HG02840 (cell line): Measurements from ENCODE around the gene RAB43.
"Not testable (repeated sequence)": the region's sequence is repeated elsewhere in the genome, so short reads cannot be mapped to it uniquely, and the experiment has no call there.

Experiments
- ATAC-seq: cut with Tn5 transposase; IDR thresholded peaks from one replicate; pipeline ENCODE4 v1.9.1; 2021; ENCODE audit warnings: mild to moderate bottlenecking, moderate library complexity, moderate number of reproducible peaks; ENCODE audit not compliant: unreplicated experiment, low FRiP score

The RAB43 gene

GRCh38 chr3:129101370-129102138 lies 20.1 kb downstream of the RAB43 start:
- ATAC-seq = no peak

GRCh38 chr3:129100274-129100673 lies 21.3 kb downstream of the RAB43 start:
- no peak for ATAC-seq

GRCh38 chr3:129095285-129095684 lies 26.3 kb downstream of the RAB43 start:
- ATAC-seq = no peak

GRCh38 chr3:129088312-129088711 lies 33.3 kb downstream of the RAB43 start:
- not testable (repeated sequence) for ATAC-seq

GRCh38 chr3:129087904-129088303 lies 33.7 kb downstream of the RAB43 start:
- not testable (repeated sequence) for ATAC-seq

- no peak for ATAC-seq
These were observed 34.4 kb downstream of the RAB43 start for GRCh38 chr3:129087138-129087702.

GRCh38 chr3:129085818-129086217 lies 35.8 kb downstream of the RAB43 start:
- ATAC-seq = no peak

- no peak for ATAC-seq
These were observed 36.4 kb downstream of the RAB43 start for GRCh38 chr3:129085165-129085715.

- no peak for ATAC-seq
These were observed 37.1 kb downstream of the RAB43 start for GRCh38 chr3:129084501-129084900.

- ATAC-seq = no peak
These were observed 39.6 kb downstream of the RAB43 start for GRCh38 chr3:129082026-129082425.

- ATAC-seq = no peak
These were observed 40.1 kb downstream of the RAB43 start for GRCh38 chr3:129081503-129081902.

GRCh38 chr3:129078510-129078909 lies 43.1 kb downstream of the RAB43 start:
- no peak for ATAC-seq

GRCh38 chr3:129077222-129077621 lies 44.4 kb downstream of the RAB43 start:
- no peak for ATAC-seq

- no peak for ATAC-seq
These were observed 51.3 kb downstream of the RAB43 start for GRCh38 chr3:129070086-129070885.

GRCh38 chr3:129069313-129070085 lies 52.1 kb downstream of the RAB43 start:
- ATAC-seq = not testable (repeated sequence)

GRCh38 chr3:129068291-129068886 lies 53.2 kb downstream of the RAB43 start:
- ATAC-seq = no peak

- ATAC-seq = not testable (repeated sequence)
These were observed 53.9 kb downstream of the RAB43 start for GRCh38 chr3:129067719-129068118.

GRCh38 chr3:129065720-129066073 lies 55.9 kb downstream of the RAB43 start:
- ATAC-seq = no peak

- ATAC-seq = no peak
These were observed 56.4 kb downstream of the RAB43 start for GRCh38 chr3:129065016-129065719.
